Nephron (organoid): ENCODE results near the gene NTRK2.

Source experiments
- H3K27ac Mint-ChIP-seq, 3 experiments: 2 replicates each; pipeline ENCODE4 v1.8.0; 2020; ENCODE audit warnings: mixed read lengths in 3 of 3, mild to moderate bottlenecking in 2 of 3, moderate library complexity in 1 of 3
- H3K27me3 Mint-ChIP-seq: 2 replicates; pipeline ENCODE4 v1.8.0; 2021; ENCODE audit warnings: low read depth, mild to moderate bottlenecking, moderate library complexity, mixed read lengths
- H3K36me3 Mint-ChIP-seq: 2 replicates; pipeline ENCODE4 v1.8.0; 2020; ENCODE audit warnings: low read depth, mixed read lengths
- H3K4me1 Mint-ChIP-seq: 2 replicates; pipeline ENCODE4 v1.8.0; 2020; ENCODE audit warnings: mixed read lengths
- H3K4me3 Mint-ChIP-seq, 3 experiments: 2 replicates each; pipeline ENCODE4 v1.8.0; 2020; ENCODE audit warnings: mild to moderate bottlenecking in 3 of 3, mixed read lengths in 3 of 3, moderate library complexity in 2 of 3
- H3K9me3 Mint-ChIP-seq: 2 replicates; pipeline ENCODE4 v1.8.0; 2020; ENCODE audit warnings: mixed read lengths
- TF ChIP-seq, protein P1 (sequence below), 3 experiments: fragments of 200-600 bp; sonication (generic); IDR thresholded peaks; one replicate each; pipeline ENCODE4 v1.5.0; 2021; ENCODE audit warnings: antibody characterized with exemption in 3 of 3; ENCODE audit not compliant: unreplicated experiment in 3 of 3

NTRK2 gene

DNA sequence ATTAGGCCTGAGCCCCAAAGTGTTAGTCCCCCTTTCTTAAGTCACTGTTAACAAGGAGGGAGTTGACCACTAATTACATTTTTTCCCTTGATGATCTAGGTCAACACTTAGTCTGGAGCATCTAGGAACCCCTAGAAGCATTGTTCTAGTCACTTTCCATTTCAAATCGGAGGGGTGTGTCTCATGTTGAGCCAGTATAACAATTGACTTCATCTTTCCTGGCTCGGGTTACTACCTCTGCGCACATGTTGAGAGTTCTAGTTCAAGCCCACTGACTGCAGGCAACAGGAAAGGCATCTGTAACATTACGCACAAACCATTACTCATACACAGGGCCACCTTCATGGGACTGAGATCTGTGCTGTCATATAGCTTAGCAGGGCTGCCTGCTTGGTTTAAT, 164.9 kb downstream of the NTRK2 start:
- Mint-ChIP-seq H3K27me3 (peaks cover 3% of the 10 kb centered on the region), H3K27ac (no peak overlapping the region), H3K9me3 (no peaks in the 10 kb centered on the region), H3K4me1 (peaks cover 11% of the 10 kb centered on the region), H3K4me3 (no peak overlapping the region), H3K36me3 (no peaks in the 10 kb centered on the region)
- TF ChIP-seq, protein P1, sequence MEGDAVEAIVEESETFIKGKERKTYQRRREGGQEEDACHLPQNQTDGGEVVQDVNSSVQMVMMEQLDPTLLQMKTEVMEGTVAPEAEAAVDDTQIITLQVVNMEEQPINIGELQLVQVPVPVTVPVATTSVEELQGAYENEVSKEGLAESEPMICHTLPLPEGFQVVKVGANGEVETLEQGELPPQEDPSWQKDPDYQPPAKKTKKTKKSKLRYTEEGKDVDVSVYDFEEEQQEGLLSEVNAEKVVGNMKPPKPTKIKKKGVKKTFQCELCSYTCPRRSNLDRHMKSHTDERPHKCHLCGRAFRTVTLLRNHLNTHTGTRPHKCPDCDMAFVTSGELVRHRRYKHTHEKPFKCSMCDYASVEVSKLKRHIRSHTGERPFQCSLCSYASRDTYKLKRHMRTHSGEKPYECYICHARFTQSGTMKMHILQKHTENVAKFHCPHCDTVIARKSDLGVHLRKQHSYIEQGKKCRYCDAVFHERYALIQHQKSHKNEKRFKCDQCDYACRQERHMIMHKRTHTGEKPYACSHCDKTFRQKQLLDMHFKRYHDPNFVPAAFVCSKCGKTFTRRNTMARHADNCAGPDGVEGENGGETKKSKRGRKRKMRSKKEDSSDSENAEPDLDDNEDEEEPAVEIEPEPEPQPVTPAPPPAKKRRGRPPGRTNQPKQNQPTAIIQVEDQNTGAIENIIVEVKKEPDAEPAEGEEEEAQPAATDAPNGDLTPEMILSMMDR (IDR thresholded peaks at IDR 0.05; ENCODE audit: unreplicated experiment in 3 of 3) = no peak

DNA sequence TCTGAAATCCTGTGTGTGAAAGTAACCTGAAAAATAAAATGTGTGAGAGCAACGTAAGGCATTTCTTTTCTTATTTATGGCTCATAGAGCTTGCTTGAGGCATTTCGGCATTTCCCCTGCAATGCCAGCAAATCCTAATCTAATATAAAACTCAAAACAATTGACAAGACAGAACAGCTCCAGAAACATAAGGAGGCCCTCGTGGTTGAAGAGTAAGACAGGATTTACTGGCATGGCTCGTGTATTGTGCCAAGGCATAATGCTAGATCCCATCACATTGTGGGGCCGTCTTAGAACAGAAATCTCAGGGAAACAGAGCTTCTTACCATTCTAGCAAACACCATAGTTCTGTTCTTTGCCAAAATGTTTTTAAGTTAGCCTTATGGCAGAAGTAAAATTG, 166.2 kb downstream of the NTRK2 start:
- TF ChIP-seq, protein P1 (IDR thresholded peaks at IDR 0.05; ENCODE audit: unreplicated experiment in 3 of 3) = no peak
- Mint-ChIP-seq H3K27ac (no peak overlapping the region), H3K27me3 (peaks cover 3% of the 10 kb centered on the region), H3K9me3 (no peaks in the 10 kb centered on the region), H3K36me3 (no peaks in the 10 kb centered on the region), H3K4me3 (no peak overlapping the region), H3K4me1 (peaks cover 17% of the 10 kb centered on the region)

DNA sequence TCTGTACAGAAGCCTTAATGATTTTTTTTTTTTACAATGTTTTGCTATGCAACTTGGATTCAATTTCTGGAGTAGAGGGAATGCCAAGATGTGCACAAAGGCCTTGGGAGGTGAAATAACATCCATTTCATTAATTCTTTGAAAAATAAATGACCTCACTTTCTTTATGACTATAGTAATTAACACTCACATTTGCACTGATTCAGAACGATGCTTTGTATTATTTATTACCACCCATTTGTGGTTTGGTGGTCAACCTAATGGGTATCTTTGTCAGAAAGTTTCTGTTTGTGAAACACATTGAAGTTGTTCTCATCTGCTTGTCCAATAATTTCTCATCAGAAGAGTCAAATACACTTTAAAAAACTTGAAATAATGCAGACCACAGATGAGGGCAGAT, 169.3 kb downstream of the NTRK2 start:
- TF ChIP-seq, protein P1 (IDR thresholded peaks at IDR 0.05; ENCODE audit: unreplicated experiment in 3 of 3) = no peak
- Mint-ChIP-seq H3K4me3 (no peak overlapping the region), H3K9me3 (peaks cover 3% of the 10 kb centered on the region), H3K4me1 (peaks cover 37% of the 10 kb centered on the region), H3K27ac (peak overlapping the region in 1 of 3 experiments; percentile 73), H3K36me3 (no peaks in the 10 kb centered on the region), H3K27me3 (no peaks in the 10 kb centered on the region)

DNA sequence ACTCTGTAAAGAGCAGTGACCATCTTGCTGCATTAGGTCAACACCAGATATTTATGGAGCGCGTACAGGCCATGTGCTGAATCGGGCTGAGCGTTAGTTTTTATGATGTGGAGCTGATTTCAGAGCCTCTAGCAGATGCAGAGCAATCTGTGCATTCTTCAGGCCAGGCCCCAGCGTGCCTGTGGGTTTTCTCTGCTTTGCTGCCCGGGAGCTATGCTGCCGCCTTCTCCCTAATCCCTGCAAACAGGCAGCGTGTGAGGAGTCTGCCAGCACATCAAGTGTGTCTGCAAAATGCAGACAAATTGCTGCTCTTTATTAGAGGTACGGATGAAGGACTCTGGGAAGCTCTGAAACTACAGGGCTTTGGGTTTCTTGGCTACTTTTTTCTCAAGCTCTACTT, 170.0 kb downstream of the NTRK2 start:
- H3K4me3 Mint-ChIP-seq = no peak overlapping the region
- peak overlapping the region; percentile 0 to 73 (median 72) for H3K27ac Mint-ChIP-seq
- H3K27me3 Mint-ChIP-seq = no peaks in the 10 kb centered on the region
- TF ChIP-seq, protein P1 (IDR thresholded peaks at IDR 0.05; ENCODE audit: unreplicated experiment in 3 of 3) = no peak
- no peaks in the 10 kb centered on the region for H3K36me3 Mint-ChIP-seq
- H3K4me1 Mint-ChIP-seq = peaks cover 39% of the 10 kb centered on the region
- H3K9me3 Mint-ChIP-seq = peaks cover 4% of the 10 kb centered on the region

DNA sequence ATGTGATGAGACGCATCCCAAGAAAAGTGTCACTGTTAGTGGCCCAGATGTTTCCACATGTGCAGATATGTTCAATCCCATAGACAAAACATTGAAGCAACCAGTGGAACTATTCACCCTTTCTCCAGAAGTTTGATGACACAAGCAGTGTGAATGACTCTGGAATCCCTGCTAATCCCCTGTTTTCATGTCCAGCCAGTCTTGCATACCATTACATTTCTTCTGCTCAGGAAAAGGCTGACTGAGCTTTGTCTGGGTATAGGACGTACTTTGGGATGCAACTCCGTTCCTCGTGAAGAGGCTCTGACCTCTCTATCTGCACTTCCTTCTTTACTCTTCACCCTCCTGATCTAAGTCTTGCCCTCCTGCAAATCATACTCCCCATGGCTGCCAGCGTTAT, 172.4 kb downstream of the NTRK2 start:
- Mint-ChIP-seq H3K9me3 (peaks cover 4% of the 10 kb centered on the region), H3K27ac (peak overlapping the region in 2 of 3 experiments; percentile 47 to 72), H3K4me1 (peaks cover 48% of the 10 kb centered on the region), H3K27me3 (no peaks in the 10 kb centered on the region), H3K4me3 (no peak overlapping the region), H3K36me3 (no peaks in the 10 kb centered on the region)
- TF ChIP-seq, protein P1 (IDR thresholded peaks at IDR 0.05; ENCODE audit: unreplicated experiment in 3 of 3) = no peak

DNA sequence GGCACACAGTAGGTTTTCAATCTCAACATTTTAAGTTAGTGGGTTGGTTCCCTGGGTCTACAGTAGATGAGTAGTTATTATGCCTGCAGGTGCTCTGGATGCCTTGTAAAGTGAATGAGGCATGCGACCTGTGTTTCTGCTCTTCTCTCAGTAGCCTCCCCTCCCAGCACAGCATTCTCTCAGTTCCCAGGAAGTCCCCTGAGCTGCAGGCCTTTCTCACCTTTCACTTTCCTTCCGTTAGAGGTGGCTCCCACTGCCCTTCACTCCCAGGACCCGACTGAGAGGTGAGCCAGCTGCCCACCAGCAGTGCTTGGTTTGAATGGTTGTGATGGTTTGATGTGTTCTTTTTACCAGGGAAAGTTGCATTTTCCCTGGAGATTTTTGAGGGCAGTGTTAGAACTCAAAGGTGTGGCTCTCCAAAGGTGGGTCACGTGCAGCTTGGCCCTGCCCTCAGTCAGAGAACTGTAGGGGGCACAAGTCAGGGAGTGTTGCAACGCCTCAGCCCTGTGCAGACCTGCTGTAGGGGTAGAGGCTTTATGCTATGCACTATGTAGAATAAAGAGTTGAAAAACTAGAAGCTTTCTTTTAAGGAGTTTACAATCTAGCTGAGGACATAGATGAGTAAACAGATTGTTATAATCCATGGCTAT, 173.8 kb downstream of the NTRK2 start:
- Mint-ChIP-seq H3K9me3 (peaks cover 4% of the 10 kb centered on the region), H3K36me3 (no peaks in the 10 kb centered on the region), H3K27me3 (no peaks in the 10 kb centered on the region), H3K27ac (peak overlapping the region in 2 of 3 experiments; percentile 9 to 22), H3K4me1 (peaks cover 49% of the 10 kb centered on the region), H3K4me3 (no peak overlapping the region)
- TF ChIP-seq, protein P1 (IDR thresholded peaks at IDR 0.05; ENCODE audit: unreplicated experiment in 3 of 3) = no peak
